ENCODE results near the gene NPR1.
"Not testable (repeated sequence)": the region's sequence is repeated elsewhere in the genome, so short reads cannot be mapped to it uniquely, and the experiment has no call there.

NPR1 gene

DNA sequence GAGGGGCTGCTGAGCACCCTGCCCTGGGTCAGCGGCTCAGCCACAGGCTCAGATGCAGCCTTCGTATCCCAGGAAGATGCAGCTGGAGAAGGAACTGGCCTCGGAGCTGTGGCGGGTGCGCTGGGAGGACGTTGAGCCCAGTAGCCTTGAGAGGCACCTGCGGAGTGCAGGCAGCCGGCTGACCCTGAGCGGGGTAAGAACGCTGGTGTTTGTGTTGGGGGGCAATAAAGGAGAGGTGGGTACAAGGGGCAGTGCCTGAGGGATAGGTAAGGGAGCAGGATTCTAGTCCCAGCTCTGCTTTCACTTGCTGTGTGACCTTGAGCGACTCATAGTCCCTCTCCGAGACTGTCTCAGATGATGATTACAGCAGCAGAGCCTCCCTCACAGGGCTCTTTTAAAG, 6.4 kb downstream of the NPR1 start:
- no peak for DNase-seq

DNA sequence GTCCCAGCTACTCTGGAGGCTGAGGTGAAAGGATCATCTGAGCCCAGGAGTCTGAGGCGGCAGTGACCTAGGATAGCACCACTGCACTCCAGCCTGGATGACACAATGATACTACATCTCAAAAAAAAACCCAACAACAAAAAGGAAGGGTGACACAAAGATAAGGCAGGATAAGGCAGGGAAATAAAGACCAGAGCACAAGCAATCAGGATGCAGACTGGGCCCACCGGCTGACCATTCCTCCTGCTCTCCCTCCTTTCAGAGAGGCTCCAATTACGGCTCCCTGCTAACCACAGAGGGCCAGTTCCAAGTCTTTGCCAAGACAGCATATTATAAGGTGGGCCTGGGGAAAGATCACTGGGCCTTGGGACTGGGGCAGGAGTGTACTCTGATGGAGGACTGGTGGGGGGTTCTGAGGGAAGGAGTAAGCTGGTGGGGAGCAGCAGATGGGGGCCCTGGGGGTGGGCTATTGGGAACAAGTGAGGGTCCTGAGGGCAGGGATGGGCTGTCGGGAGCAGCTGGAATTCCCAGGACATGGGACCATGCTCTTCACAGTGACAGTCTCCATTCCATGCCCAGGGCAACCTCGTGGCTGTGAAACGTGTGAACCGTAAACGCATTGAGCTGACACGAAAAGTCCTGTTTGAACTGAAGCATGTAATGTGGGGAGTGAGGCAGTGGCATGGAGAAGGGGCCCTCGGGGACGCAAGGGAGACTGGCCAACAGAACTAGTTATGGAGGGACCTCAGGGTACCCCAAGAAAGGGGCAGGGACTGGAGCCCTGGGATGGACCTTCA, 7.3 kb downstream of the NPR1 start:
- no peak for DNase-seq

DNA sequence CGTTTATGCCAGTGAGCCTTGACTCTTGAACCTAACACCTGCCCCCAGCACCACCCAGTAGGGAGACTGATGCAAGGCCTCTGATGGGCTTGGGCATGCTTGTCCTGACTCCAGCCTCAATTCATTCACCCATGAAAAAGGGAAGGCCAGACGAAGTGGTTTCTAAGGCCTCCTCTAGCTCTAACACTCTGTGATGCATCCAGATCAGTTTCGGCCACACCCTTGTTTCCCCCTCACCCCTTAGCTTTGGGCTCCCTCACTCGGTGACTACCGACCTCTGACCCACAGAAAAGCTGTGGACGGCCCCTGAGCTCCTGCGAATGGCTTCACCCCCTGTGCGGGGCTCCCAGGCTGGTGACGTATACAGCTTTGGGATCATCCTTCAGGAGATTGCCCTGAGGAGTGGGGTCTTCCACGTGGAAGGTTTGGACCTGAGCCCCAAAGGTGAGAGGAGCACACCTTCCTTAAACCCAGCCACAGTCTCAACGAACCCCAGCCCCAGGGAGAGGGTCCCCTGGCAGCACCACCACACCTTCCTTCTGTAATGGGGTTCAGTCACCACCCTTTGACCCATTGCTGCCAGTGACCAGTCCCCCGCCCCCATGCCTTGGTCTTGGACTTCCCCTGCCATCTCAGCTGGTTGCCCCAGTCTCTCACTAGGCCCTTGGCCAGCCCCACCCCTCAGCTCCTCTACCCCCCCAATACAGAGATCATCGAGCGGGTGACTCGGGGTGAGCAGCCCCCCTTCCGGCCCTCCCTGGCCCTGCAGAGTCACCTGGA, 9.0 kb downstream of the NPR1 start:
- DNase-seq, result no peak

DNA sequence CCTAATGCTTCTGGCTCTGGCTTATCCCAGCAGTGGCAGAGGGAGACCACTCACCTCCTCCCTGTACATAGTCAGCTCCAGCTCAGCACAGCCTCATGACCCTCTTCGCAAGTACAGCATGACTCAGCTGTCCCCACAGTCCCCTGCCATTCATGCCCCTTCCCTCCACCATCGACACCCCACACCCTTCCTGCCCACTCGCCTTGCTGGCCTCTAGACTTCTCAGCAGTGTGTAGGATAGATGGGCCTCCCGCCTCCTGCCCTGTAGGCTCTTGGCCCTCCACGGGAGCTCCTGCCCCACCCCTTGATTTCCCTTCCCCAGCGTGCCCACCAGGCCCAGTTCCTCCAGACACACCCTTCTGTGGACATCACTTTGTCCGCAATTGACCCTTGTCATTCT, 9.8 kb downstream of the NPR1 start:
- DNase-seq, result no peak

DNA sequence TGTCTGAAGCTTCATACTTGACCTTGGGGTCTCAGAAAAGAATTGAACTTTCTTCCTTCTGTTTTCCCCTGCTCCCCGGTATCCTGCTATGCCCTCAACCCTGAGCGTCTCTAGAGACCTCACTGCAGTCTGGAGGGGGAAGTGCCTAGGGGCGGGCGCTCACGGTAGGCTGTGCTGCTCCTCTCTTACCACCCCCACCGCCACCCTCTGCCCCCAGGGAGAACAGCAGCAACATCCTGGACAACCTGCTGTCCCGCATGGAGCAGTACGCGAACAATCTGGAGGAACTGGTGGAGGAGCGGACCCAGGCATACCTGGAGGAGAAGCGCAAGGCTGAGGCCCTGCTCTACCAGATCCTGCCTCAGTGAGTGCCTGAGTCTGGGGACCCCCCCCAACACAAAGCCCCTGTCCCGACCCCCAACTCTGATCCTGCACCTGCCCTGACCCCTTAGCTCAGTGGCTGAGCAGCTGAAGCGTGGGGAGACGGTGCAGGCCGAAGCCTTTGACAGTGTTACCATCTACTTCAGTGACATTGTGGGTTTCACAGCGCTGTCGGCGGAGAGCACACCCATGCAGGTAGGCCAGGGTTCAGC, 10.3 kb downstream of the NPR1 start:
- DNase-seq, result no peak

DNA sequence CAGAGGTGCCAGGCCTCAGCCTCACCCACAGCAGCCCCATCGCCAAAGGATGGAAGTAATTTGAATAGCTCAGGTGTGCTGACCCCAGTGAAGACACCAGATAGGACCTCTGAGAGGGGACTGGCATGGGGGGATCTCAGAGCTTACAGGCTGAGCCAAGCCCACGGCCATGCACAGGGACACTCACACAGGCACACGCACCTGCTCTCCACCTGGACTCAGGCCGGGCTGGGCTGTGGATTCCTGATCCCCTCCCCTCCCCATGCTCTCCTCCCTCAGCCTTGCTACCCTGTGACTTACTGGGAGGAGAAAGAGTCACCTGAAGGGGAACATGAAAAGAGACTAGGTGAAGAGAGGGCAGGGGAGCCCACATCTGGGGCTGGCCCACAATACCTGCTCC, 15.0 kb downstream of the NPR1 start:
- DNase-seq, result no peak

DNA sequence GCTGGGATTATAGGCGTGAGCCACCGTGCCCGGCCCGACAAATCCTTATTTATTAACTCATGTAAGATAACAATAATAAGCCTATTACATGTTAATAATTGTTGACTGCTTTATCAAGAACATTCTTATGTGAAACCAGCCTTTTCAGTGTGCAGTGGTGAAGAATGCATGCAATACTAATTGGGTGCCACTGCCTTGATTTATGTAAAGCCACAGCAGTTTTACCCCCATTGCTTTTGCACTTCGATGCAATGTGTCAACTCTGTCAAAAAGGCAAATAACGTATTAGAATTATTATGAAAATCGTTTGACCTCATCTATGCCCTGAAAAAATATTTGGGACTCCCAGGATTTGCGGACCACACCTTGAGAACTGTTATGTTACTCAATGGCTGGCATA, 18.3 kb downstream of the NPR1 start:
- no peak for DNase-seq

DNA sequence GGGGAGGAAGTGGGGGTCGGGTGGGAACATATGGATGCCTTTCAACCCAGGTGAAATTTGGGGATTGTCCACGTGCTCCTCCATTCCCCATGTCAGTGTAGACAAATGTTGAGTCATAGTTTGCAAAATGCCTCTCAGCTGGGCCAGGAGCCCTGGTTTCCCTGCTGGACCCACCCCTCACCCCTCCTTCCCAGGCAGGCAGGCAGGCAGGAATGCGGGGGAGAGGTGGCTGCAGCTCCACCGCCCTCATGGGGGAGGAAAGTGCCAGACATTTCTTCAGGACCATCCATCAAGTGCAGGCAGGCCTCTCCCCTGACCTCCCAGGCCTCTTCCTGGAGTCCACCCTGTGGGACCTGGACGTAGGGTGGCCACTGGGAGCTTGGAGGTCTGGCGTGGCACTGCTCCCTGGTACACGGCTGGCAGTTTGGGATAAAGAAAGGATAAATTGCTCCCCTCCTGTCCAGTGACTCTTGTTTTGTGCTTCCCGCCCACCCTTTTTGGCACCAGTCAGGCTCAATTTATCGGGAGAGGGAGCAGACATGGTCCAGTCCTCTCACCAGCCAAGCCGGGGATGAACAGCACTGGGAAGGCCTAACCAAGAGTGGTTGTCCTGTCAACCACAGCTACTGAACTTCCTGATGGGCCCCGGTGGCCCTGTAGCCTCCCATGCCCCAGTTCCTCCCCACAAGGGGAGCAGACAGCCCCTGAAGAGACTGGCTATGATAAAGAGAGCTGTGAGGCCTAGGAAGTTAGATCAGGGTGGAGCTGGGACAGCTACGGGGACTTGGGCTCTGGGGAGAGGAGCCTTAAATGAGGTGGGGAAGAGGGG, 18.9 kb downstream of the NPR1 start:
- DNase-seq, result no peak

DNA sequence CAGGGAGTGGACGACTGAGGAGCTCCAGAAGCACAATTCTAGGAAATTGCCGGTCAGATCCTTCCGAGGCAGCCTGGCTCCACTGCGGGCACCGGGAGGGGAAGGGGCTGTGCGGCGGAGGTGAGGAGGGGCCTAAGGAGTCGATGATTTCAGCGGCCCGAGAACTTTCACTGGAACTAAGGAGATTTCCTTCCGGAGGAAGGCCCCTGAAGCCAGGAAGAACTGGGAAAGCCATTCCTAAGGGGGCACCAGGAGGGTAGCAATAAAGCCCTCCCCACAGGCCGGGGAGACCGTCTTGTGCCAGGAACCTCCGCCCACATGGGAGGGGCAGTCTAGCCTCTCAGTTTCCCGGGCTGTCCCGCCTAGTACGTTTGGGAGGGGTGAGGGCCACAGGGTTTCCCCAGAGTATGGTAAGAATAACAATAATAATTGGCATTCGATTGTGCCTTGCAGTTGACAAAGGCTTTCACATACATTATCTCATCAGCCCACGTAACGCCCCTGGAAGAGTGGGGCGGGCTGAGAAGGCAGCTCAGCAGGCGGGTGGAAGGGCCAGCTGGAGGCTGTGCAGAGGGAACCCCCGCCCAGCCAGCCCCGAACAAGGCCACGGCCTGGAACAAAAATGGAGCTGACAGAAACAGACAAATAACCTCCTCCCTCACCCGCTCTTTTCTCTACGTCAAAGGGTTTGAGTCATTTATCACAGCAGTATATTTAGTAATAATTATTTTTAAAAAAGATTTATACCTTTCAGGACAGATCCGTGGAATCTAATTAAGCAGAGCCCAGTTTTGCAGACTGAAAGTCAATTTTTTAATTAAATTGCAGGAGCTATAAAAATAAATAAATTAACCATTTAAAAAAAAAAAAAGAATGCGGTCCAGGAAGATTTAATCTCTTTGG, 19.8 kb downstream of the NPR1 start:
- no peak for DNase-seq

DNA sequence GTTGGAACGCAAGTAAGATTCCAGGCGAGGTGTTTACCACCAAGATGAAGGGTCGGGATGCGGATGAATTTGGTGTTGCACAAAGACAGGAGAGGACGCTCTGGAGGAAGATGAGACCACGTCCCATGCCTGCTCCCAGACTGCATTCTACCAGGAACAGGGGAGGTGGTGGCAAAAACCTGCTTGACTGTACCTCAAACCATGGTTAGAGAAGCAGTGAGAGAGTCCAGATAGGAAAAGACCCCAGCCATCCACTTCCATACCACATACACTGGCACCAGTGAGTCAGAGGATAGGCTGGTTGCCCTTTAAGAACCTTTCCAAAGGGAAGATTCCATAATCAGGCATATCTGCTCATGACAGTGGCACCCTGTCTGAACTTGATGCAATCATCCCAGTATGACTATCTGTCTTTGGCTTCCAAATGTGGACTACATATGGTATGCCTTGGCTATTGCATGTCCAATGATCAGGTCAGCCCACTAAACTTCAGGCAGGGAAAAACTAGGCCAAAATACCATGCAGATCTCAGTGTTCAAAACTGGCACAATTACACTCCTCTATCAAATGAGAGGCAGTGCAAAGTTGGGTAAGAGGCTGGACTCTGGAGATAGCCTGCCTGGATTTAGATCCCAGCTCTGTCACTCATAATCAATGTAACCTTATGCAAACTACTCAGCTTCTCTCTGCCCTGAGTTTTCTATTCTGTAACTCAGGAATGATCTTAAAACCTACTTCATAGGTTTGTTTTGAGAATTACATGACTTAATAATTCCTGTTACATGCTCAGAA, 20.6 kb downstream of the NPR1 start:
- DNase-seq, result no peak

DNA sequence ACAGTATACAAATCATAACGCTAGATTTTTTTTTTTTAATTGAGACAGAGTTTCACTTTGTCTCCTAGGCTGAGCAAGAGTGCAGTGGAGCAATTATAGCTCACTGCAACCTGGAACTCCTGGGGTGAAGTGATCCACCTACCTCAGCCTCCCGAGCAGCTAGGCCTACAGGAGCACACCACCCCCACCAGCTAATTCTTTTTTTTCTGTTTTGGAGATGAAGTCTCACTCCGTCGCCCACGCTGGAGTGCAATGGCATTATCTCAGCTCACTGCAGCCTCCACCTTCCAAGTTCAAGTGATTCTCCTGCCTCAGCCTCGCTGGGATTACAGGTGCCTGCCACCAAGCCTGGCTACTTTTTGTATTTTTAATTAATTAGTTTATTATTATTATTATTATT, 21.3 kb downstream of the NPR1 start:
- DNase-seq, result no peak

DNA sequence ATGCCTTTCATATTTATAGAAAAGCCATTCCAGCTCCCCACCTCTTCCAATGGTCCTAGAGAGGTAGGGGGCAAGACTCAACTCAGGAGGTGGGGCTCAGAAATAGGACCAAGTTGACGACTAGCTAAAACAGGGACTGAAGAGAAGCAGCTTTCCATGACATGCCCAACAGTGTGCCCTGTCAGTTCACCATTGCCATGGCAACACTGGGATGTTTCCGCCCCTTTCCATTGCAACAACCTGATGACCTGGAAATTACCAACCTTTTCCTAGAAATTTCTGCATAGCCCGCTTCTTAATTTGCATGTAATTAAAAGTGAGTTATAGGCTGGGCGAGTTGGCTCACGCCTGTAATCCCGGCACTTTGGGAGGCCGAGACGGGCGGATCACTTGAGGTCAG, 27.0 kb downstream of the NPR1 start:
- DNase-seq, result no peak

DNA sequence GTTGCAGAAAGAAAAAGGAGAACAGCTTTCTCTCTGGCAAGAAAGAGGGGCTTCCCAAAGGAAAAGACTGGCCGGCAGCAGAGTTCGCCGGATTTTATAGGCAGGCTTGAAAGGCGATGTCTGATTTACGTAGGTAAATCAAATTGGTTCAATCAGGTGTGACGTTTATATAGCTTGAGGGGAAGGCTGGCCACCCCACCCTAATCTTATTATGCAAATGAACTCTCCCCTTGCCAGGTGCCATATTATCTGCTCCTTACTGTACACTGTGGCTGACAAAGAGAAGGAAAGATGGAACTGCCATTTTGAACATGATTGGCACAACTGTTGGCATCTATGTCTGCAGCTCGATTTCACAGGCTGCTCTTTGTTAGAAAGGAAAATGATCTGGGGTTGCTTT, 32.5 kb downstream of the NPR1 start:
- DNase-seq, result no peak

DNA sequence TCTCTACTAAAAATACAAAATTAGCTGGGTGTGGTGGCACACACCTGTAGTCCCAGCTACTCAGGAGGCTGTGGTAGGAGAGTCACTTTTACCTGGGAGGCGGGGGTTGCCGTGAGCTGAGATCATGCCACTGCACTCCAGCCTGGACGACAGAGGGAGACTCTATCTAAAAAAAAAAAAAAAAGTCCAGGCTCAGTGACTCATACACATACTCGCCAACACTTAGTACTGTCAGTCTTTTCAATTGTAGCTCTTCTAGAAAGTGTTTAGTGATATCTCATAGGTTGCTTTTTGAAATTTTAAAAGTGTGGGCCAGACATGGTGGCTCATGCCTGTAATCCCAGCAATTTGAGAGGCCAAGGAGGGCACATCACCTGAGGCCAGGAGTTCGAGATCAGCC, 37.7 kb downstream of the NPR1 start:
- DNase-seq, result not testable (repeated sequence)

DNA sequence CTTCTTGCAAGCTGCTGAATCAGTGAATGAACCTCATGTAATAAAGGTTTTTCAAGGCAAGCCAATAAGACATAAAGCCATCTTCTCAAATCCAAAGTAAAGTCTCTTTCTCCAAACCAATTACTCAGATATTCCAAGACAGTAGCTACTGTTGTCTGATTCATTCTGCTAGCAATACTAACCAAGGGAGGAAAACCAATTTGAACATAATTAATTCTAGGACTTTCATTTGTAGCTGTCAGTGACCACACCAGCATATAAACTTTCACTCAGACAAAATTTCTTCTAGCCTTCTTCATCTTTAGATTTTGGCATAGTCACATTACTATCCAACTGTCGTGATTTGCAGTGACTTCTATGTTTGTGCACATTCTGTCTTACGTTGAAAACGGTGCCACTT, 38.8 kb downstream of the NPR1 start:
- no peak for DNase-seq

DNA sequence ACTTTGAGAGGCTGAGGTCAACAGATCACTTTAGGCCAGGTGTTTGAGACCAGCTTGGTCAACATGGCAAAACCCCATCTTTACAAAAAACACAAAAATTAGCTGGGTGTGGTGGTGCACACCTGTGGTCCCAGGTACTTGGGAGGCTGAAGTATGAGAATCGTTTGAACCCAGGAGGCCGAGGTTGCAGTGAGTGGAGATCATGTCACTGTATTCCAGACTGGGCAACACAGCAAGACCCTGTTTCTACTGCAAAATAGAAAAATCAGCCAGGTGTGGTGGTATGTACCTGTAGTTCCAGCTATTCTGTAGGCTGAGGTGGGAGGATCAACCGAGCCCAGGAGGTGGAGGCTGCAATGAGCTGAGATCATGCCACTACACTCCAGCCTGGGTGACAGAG, 45.2 kb downstream of the NPR1 start:
- no peak for DNase-seq

DNA sequence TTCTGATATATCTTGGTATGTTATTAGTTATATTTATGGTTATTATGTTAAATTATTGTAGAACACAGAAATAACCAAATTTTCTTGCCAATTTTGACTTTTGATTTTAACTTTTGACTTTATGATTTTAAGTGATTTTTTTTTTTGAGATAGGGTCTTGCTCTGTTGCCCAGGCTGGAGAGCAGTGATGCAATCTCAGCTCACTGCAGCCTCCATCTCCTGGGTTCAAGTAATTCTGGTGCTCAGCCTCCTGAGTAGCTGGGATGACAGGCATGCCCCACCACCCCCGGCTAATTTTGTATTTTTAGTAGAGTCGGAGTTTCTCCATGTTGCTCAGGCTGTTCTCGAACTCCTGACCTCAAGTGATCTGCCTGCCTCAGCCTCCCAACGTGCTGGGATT, 46.1 kb downstream of the NPR1 start:
- not testable (repeated sequence) for DNase-seq

DNA sequence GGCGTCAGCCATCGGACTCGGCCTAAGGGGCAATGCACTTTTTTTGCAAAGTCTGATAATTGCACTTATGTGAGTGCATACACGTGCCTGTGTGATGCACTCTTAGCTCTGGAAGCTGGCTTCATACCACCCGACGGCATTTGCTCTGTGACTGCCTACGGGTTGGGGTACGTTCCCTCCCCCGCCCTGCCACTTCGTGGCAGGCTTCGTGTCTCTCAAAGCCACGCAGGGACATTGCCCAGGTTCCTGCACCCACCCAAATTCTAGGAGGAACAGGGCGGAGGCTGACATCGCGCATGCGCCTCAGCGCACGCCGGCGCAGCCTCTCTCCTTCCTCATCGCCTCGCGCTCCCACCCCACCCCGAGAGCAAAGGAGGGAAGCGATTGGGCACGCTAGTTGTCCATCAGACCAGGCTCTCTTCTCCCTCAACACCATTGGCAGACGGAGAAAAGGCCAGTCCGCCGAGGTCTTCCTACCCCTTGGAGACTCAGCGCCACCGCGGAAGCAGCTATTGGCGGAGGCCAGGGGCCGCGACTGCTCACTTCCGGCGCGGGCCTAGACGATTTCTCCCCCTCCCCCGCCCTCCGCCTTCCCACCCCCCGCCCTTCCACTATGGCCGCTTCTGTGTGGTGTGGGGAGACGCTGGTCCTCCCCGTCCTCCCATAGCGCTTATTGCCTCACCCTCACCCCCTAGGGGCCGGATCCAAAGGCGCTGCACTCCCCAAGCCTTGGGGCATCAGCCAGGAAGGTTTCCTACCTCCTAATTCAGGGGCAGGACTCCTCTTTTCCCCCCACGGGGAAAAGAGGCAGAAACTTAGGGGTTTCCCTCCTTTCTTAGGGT, 49.2 kb downstream of the NPR1 start, which contains the start of gene INTS3:
Gene INTS3, plus strand, starts transcription at position 588 of the 842 bp plus-strand sequence. CDS start 585 bp downstream, outside the sequence.
- DNase-seq, result peak; percentile 99

DNA sequence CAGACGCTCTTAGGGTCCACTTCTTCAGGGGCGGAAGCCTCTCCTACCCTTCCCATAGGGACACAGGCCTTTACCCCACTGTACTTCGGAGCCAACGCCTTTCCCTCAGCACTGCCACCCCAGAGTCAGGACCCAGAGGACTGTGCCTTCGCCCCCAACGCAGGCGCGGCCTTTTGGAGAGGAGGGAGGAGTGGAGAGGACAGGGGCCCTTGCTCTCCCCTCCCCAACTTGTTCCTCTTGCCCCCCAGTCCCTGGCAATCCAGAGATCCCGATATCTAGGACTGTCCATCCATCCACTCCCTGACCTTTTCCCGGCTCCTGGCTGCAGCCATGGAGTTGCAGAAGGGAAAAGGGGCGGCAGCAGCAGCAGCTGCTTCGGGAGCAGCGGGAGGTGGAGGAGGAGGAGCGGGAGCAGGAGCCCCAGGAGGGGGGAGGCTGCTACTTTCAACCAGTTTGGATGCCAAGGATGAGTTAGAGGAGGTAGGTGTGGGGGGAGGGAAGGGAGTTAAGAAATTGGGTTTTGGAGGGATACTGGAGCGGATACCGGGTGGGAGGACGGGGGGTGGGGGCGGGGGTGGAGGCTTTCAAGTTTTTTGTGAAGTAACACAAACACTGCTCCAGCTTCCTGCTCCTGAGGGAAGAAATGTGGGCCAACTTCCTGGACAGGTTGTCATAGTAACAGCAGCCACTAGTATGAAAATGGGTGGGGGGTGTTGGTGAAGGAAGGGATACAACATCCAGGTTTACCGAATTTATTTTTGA, 50.0 kb downstream of the NPR1 start:
- no peak for DNase-seq
